Measurements from ENCODE around the gene GRIK1.

The GRIK1 gene

DNA sequence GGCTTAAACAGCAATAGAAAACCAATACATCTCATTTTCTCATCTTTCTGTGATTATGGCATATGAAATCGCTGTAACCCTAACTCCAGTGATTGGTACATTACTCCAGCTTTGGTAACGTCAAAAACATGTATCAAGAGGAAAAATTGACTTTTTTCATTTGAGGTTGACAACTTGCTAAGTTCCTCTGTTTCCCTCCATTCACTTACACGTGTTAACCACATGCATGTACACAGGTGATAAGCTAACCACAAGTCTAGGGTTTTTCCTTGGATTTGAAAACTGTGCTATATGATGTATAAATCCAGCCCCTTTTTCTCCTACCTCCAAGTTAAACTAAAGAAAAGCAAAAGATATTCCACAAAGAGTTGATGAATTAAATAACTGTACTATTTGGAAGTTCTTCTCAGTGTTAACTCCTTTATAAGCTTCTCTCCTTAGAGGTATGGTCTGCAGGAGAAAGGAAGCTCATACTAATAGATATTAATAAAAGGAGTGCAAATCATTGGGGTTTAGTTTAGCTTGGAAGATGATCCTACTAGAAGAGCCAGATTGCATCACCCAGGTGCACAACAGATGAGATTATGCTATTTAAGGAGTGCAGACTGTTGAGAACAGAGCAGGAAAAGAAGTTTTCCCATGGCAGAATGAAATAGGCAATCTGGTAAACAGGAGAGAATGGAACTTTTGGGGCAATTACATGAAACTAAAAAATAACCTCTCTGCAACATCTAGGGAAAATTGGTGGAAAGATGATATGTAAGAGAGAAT lies 277.9 kb downstream of the GRIK1 start:
- peak in 1 of 2 experiments; percentile 46 for DNase-seq

DNA sequence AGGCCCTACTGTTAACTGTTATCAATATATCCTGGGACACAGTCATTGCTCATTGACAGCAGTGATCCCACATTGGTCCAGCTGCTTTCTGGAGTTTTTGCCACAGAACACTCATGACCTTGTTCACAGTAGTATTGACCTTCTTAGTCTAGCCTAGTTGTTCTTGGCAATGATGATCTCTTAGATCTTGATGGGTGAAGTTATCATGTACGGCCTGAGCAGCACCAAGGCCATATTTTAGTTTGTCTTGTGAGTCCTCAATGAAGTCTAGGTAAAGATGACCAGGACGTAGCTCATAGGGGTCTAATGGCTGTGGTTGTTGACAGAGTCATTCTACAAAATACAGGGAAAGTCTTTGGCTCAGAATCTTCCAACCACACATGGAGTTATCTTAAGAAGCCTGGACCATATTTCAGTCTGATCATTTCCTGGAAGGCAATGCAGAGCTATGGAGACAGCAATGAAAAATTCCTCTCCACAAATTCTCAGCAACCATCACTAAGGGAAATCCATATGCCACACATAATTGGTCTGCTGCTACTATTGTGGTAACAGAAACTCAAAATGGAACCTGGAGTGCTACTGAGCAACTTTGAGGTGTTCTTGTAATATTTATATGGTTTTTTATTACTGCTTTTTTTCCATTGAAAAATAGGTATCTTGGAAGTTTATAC lies 279.6 kb downstream of the GRIK1 start:
- no peak for DNase-seq

DNA sequence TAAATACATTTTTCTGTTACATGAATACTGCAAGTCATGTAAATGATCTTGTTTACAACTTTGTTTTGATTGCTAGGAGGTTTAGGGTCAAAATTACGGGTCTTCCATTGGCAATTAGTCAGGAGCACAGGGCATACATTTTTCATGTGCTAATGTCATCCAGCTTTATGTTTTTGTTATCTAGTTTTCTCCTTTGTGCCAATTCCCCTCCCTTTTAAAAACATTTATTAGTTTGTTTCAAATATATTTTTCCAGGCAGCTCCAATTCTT lies 280.9 kb downstream of the GRIK1 start:
- DNase-seq = no peak

DNA sequence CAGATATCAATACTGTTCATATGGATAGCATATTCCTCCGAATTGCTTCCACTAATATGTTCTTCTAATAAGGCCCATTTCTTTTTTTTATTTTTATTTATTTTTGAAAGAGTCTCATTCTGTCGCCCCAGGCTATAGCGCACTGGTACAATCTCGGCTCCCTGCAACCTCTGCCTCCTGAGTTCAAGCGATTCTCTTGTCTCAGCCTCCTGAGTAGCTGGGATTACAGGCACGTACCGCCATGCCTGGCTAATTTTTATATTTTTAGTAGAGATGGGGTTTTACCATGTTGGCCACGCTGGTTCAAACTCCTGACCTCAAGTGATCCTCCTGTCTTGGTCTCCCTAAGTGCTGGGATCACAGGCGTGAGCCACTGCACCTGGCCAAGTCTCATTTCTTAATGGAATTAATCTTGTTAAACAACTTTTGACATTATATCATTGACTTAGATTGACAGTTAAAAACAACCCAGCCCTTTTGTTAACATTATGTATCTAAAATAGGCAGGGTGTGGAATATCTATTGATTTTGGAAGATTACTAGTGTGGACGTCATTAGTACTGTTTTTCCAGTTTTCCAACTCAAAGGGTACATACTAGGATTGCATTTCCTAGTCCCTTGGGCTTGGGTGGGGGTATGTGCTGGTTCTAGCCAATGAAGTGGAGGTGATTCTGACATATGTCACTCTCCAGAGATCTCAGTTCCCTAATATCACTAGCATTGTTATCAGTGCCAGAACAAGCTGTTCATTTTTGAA lies 281.4 kb downstream of the GRIK1 start:
- DNase-seq = no peak

DNA sequence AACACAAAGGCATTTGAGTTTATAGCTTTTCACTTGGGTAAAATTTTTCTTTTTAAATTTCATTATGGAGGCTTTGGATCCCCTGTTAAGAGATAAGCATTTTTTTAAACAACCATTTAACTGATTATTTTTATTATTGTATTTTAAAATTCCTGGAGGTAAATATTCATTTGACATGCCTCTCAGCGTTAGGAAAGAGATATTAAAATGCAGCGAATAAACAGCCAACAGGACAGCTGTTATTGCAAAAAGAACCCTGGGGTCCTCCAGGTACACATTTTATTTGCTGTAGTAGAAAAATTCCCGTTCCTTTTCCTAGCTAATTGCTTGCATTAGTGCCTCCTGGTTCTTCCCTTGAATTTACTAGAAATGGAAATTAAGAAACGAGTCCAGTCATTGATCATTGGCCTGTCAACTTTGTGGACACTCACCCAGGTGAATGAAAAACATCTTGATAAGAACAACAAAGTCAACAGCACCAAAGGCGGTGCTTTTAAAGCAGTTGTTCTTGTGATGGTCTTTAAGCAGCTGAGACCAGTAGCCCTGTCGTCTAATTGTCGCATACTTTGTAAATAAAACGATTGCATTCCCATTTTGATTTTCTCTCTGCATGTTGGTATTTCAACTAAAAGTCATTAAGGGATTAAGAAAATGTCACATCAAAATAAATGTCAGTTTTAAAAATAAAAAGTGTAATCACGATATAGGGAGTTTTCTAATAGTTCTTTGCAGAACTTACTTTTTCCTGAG lies 282.4 kb downstream of the GRIK1 start:
- no peak for DNase-seq

DNA sequence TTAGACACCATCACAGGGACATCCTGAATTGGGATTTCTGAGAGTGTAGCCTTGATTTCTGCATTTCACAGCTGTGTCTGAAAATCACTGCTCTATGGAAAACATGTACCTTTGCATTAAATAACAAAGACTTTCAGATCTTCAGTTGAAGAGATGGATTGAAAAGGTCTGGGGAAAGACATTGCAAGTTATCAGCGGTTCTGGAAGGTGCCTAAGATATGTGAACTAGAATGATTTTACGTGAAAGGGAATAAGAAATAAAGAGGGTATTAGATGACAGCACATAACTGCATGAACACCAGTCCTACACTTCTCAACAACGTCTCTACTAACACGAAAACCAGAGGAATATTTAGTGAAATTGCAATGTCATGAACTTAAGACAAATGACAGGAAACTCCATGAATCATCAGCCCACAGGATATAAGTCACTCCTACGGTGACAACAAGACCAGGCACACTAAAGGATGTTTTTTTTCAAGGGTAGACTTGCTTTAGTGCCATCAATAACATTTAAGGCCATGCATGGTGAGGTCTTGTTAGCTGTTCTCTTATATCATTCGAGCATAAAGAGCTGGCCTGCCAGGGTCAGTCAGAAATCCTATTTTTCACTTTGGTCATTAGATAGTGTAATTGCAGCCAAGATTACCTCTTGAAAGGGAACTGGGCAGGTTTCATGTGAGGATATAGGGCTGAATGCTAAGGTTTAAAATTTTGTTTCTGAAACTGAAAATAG lies 283.1 kb downstream of the GRIK1 start:
- no peak for DNase-seq

DNA sequence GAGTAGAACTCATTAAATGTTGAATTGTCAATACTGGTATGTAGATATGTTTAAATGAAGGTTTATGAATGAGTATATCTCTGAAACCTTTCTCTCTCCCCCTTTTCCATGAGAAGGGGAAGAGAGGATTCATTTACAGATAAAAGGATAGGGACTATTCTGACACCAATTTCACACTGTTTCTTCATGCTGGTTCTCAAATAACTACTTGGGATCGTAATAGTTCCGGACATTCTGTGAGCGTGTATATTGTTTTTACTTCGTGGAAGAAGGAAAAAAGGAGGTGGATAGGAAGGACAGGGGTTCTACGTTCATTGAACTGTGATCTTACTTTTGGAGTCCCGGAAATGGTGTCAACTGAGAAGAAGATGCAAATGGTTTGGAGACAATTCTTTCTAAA lies 284.2 kb downstream of the GRIK1 start:
- no peak for DNase-seq

DNA sequence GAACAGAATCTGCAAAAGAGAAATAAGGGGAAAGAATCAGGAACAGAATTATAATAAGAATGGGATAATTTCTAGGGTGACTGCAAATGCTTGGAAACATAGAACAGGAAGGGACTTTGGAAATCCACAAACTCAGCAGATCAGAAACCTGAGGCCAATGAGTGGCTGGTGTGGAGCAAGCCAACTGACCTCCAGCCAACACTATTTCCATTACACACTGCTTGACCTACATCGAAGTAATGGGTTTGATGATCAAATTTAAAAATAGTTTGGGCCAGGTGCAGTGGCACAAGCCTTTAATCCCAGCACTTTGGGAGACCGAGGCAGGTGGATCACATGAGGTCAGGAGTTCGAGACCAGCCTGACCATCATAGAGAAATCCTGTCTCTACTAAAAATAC lies 284.9 kb downstream of the GRIK1 start:
- no peak for DNase-seq

DNA sequence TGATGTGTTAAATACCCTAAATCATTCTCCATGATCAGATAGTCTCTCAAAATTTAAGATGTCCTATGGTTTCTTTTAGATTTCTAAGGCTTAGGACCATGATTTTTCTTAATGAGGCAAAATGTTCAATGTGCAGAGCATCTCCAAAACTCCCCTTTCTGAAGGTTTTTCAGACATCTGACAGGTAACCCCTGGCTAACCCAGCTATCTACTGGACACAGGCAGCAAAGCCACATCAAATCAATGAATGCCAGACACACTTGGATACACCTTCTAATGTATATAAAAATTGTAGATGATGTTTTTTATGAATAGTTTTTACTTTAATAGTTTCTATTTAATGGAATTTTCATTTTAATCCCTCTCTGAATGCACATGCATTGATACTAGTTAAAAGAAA lies 285.6 kb downstream of the GRIK1 start:
- DNase-seq = no peak

DNA sequence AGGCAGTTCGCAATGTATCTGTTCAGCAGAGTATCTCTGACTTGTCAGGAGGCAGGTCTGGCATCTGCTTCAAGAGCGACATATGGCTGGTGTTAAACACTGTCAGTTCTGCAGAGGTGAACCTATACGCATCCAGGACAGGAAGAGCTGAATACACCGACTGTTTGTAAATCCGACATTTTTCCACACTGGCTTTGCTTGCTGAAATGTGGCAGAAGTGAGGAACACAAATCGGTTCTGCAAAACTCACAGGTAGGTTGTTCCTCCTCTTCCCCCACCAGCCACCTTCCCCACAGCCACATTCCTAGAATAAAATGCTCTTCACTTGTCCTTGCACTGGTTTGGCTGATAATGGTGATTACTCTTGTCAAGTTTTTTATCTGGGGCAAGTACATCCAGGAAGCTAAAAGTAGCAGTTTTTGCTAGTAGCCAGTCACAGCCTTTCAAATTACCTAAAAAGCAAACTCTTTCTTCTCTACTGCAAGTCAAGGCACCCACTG lies 289.2 kb downstream of the GRIK1 start:
- peak; percentile 73 to 85 for DNase-seq

DNA sequence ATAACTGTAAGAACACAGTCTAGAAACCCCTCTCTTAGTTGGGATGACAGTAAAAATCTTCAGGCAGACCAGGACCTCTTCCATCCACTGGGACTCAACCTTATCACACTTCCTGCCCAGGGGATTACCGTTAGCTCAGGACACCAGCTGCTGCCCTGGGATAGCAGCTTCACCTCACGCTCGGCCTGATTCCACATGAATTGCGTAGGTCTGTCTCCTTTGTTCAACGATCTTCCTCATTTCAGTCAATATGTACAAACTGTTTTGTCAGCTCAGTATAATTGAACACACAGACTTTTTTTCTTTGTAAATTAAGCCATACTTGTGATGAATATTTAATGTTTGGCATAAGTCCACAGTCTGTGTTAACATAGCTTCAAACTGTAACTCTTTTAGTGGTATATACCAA lies 290.4 kb downstream of the GRIK1 start:
- DNase-seq = peak; percentile 38 to 68

DNA sequence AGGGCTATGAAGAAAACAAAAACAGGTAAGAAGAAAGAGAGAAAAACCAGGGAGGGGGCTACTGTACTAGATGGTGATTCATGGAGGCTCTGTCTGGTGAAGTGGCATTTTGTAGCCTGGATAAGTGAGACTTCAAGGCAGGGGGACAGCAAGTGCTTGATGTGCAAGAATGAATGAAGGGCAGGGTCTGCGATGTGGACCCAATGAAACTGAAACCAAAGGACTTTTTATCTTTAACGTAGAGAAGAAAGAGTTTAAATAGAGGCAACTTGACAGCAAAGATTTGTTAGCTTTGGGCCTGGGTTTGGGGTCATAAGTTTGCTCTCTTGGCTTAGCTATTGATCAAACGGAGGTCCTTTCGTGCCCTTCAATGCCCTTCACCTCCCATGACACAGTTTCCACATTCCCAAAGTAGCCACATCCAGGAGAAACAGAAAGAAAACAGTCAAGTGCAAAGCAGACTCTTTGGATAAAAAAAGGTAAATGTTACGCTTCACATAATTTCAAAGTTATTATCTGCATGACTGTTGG lies 291.0 kb downstream of the GRIK1 start:
- DNase-seq = no peak

DNA sequence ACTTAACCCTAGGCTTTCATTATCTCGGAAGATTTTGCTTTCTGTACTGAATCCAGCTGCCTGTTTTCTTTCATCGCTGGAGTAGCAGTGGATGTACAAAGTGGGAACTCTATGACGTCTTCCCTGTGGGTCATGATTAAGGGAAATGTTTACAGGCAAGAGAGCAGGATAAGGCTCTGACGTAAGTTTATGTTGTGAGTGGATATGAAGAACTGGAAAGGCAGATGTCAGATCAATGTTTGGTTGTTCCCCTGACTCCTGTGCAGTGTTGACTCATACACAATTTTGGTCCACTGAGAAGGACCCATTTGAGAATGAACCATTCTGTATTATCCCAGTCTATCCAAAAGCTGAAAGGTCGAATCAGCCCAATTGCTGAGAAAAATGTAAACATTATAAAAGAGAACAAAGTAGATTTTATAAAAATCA lies 292.4 kb downstream of the GRIK1 start:
- no peak for DNase-seq

DNA sequence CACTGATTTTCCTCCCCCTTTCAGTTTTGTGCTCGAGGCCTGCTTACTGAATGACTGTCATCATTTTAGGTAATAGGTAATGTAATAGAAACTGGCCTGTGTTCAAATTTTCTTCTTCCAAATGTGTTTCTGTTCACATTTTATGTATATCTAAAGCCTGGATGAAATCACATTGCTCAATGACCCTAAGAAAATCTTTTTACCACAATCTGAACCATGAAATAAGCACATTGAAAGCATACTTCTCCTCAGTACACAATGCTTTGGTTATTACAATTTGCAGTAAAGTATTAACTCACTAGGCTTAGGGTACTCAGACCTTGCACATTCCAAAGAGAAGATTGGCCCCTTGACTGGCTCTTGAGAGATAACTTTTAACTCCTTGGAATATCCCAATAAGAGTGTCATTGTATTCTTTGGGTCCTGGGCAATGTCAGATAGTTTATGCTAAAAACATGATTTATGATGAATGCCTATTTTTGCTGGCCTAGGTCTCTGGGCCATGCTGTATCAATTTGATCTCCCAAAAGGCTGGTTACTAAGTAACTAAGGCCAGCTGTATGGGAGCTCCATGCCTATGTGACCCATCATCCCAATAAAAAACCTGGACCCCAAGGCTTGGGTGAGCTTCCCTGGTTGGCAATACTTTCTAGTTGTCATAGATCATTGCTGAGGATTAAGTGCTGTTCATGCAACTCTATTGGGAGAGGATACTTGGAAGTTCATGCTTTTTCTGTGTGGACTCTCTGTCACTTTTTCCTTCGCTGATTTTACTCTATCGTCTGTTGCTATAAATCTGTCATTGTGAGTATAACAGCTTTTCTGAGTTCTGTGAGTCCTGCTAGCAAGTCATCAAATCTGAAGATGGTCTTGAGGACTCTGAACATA lies 293.9 kb downstream of the GRIK1 start:
- no peak for DNase-seq

DNA sequence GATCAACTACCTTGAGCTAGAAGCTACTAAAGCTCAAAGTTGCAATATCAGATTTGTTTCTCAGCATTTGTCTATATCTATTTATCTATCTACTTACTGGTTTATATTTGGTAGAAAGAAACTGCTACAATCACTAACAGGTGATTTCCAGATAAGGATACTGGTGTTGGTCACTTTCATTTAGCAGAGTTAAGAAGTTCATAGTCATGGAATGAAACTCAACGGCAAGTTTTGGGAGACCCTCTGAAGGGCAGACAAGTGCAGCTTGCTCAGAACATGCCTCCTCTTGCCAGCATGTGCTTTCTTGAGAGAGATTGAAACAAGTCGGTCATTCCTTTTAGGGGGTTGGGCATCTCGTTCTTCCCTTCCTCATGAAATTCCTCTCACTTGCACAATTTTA lies 296.5 kb downstream of the GRIK1 start:
- no peak for DNase-seq

DNA sequence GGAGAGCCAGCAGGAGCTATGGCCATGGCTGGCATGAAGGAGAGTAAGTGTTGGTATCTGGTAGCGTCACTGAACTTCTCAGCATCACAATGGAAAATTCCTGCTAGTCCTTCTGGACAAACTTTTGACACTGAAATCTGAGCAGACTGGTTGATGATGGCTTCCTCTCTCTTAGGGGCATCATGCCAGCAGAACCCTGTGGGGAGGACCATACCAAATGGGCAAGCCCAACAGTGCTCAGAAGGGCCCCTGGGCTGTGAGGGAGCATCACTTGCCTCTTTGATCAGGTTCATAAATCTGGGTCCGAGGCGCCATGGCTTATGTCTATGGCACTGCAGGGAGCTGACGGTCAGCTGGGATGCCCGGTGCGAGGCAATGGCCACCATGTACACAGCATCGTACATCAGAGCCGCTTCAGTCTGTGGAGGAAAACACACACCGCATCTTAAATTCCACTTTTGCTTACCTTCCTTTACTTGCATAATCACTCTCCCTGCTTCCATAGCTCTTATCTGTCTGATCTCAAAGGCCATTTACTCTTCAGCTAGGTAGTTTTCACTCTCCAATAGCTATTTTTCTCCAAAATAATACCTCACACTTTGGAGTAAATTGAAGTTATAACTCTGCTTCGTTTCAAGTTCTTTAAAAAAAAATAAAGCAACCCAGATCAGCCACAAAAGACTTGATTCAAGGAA lies 297.1 kb downstream of the GRIK1 start:
- DNase-seq = no peak

DNA sequence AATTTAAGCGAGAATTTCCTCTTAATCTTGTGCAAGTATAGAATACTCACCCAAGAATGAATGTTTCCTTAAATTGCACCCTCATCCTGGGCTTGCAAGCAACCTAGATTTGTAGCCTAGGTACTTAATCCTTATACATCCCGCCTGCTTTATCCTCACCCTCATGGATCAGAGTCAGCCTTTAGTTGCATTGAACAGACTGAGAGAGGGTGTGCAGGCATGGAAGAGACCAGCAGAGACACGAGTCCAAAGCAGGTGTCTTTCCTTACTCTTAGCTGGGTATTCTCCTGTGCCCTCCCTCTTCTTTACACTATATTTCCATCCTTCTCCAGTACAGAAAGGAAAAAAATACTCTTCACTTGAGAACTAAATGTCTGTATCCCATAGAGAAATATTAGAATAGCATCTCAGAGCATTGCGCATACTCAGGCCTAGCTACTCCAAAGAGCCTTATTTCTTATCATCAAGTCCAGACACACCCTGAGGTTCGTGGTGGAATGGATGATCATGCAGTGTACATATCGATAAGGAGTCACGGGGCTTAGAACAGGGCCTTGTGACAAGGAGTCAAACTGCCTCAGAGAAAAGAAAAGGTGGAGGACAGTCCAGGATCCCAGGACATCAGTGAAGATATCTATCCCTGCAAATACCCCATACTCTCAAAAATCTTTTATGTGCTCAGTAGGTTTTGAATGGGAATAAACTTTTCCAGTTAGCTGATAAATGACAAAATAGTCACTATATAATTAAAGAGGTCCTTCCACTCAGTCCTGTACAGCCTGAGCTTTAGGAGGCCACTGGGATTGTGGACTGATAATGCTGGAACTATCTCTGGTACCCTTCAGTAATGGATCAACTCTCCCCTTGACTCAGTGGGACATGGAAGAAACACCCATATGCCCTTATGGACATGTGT lies 297.9 kb downstream of the GRIK1 start:
- no peak for DNase-seq

DNA sequence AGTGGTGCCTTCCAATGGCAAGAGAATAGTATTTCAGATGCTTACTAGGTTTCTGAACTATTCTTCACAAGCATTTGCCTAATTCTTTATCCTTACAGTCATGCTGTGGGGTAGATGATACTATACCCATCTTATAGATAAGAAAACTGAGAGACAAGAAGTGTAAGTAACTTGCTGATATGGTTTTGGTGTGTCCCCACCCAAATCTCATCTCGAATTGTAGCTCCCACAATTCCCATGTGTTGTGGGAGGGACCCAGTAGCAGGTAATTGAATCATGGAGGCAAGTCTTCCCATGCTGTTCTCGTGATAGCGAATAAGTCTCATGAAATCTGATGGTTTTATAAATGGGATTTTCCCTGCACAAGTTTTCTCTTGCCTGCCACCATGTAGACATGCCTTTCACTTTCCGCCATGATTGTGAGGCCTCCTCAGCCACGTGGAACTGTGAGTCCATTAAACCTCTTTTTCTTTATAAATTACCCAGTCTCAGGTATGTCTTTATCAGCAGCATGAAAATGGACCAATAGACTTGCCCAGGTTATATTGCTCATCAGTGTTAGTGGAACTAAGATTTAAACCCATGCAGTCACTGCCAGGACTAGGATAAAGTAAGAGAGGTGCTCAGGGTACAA lies 298.7 kb downstream of the GRIK1 start:
- DNase-seq = no peak

DNA sequence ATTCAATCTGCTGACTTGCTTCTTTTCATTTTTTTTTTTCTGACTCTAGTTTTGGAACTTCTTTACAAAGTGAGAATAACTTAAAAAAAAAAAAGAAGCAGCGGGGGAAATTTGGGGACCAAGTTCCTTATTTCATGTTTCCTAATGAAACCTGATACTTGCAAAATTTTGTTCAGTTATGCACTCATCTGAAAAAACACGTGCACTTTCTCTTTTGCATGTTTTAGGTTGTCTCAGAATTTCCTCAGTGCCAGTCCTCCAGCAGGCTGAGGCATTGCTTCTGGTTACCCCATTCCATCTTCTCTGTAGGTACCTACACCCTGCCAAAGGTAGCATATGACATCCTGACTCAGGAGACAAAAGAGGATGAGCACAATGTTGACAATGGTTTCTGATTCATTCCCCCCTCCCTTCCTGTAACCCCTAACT lies 299.7 kb downstream of the GRIK1 start:
- no peak for DNase-seq

Data from NCI-H524 (cell line).